Duodenal mucosa (tissue), 2 donors: Measurements from ENCODE around the gene C6orf62.

ENCODE experiments used
- H3K27ac ChIP-seq: one replicate; pipeline ENCODE4 v1.7.0; 2013; ENCODE audit warnings: low read depth, low read length
- H3K27me3 ChIP-seq, 2 donors: one replicate each; pipeline ENCODE4 v1.7.0; 2013; ENCODE audit warnings: low read length in 2 of 2, control low read depth in 1 of 2; ENCODE audit not compliant: insufficient read depth in 2 of 2, control insufficient read depth in 1 of 2
- H3K36me3 ChIP-seq, 2 donors: one replicate each; pipeline ENCODE4 v1.7.0; 2013; ENCODE audit warnings: low read length in 2 of 2, control low read depth in 1 of 2; ENCODE audit not compliant: insufficient read depth in 2 of 2, control insufficient read depth in 1 of 2
- H3K4me1 ChIP-seq, 2 donors: one replicate each; pipeline ENCODE4 v1.7.0; 2013; ENCODE audit warnings: low read length in 2 of 2, control low read depth in 1 of 2; ENCODE audit not compliant: insufficient read depth in 2 of 2, control insufficient read depth in 1 of 2
- H3K4me3 ChIP-seq, 2 donors: one replicate each; pipeline ENCODE4 v1.7.0; 2013; ENCODE audit warnings: low read length in 2 of 2, low read depth in 1 of 2
- H3K9ac ChIP-seq, 2 donors: one replicate each; pipeline ENCODE4 v1.7.0; 2013; ENCODE audit warnings: low read length in 2 of 2, low read depth in 1 of 2
- H3K9me3 ChIP-seq, 2 donors: one replicate each; pipeline ENCODE4 v1.7.0; 2013; ENCODE audit warnings: low read length in 2 of 2, control low read depth in 1 of 2; ENCODE audit not compliant: control insufficient read depth in 1 of 2

The C6orf62 gene

DNA sequence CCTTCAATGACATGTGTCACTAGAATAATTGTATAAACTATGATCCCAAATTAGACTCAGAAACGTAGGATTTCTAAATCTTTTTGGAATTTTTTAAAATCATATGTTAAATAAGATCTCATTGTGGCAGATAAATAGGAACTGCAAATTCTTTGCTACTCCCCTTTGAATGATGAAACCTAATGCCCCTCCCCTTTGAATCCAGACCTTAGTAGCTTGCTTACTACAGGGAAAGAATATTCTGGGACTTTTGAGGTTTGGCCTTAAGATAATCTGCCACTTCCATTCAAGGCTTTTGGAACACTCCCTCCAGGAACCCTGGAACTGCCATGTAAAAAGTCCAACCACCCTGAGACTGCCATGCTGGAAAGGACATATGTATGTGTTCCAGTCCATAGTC lies 59.4 kb downstream of the C6orf62 start:
- Histone ChIP-seq H3K9me3 (no peaks in the 10 kb centered on the region), H3K27ac (no peak overlapping the region), H3K36me3 (peaks cover 8 to 45% of the 10 kb centered on the region in 2 donors), H3K9ac (no peak overlapping the region), H3K4me1 (peaks cover 23 to 24% of the 10 kb centered on the region in 2 donors), H3K27me3 (no peaks in the 10 kb centered on the region), H3K4me3 (no peak overlapping the region)

- Histone ChIP-seq H3K36me3 (peaks cover 9 to 46% of the 10 kb centered on the region in 2 donors), H3K9me3 (no peaks in the 10 kb centered on the region), H3K27ac (no peak overlapping the region), H3K4me3 (no peak overlapping the region), H3K4me1 (peaks cover 20 to 23% of the 10 kb centered on the region in 2 donors), H3K9ac (no peak overlapping the region), H3K27me3 (no peaks in the 10 kb centered on the region)
Measured at GRCh38 chr6:24658573-24659560, 60.1 kb downstream of the C6orf62 start.

GRCh38 chr6:24655215-24655614 lies 63.7 kb downstream of the C6orf62 start:
- Histone ChIP-seq H3K27ac (no peak overlapping the region), H3K36me3 (peaks cover 32 to 66% of the 10 kb centered on the region in 2 donors), H3K9ac (no peak overlapping the region), H3K27me3 (no peaks in the 10 kb centered on the region), H3K9me3 (no peaks in the 10 kb centered on the region), H3K4me3 (no peak overlapping the region), H3K4me1 (peaks cover 8 to 11% of the 10 kb centered on the region in 2 donors)
